GM12865 (cell line): Measurements from ENCODE around the gene FCSK.
A peak's percentile ranks its signal among the peaks of the same experiment; 100 is the strongest.

ENCODE experiments used
- DNase-seq: peaks from one replicate; pipeline ENCODE4 v3.0.0; 2010; ENCODE audit warnings: low read depth
- H3K4me3 ChIP-seq: 2 replicates; pipeline ENCODE4 v1.5.1; 2011; ENCODE audit warnings: mild to moderate bottlenecking, low read depth, low read length, control low read depth
- TF ChIP-seq, protein P1 (sequence below): IDR thresholded peaks from 2 replicates; pipeline ENCODE4 v1.5.1; 2011; ENCODE audit warnings: low read length, control low read depth, low read depth, inconsistent platforms; ENCODE audit not compliant: insufficient read depth; ENCODE audit errors: missing control alignments

Gene FCSK

DNA sequence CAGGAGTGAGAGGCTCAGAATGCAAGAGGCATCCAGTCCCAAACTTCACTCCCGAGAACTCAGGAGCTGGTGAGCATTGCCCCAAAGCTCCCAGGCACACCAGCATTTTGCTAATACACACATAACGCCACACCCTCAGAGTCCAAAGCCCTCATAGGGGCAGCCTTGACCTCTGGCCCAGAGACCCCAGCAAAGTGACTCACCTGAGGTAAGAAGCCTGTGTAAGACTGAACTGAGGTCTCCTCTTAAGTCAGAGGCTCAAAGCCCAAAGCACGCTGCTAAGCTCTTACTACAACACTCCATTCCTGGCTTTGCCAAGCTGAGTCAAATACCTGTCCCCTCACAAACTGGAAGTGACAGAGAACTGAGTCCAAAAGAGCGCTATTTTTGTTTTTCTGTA lies 31.9 kb upstream of the FCSK start:
- no peak for DNase-seq
- H3K4me3 ChIP-seq = no peak overlapping the region
- TF ChIP-seq, protein P1, sequence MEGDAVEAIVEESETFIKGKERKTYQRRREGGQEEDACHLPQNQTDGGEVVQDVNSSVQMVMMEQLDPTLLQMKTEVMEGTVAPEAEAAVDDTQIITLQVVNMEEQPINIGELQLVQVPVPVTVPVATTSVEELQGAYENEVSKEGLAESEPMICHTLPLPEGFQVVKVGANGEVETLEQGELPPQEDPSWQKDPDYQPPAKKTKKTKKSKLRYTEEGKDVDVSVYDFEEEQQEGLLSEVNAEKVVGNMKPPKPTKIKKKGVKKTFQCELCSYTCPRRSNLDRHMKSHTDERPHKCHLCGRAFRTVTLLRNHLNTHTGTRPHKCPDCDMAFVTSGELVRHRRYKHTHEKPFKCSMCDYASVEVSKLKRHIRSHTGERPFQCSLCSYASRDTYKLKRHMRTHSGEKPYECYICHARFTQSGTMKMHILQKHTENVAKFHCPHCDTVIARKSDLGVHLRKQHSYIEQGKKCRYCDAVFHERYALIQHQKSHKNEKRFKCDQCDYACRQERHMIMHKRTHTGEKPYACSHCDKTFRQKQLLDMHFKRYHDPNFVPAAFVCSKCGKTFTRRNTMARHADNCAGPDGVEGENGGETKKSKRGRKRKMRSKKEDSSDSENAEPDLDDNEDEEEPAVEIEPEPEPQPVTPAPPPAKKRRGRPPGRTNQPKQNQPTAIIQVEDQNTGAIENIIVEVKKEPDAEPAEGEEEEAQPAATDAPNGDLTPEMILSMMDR = no peak

GRCh38 chr16:70427786-70428177 lies 26.6 kb upstream of the FCSK start:
- no peak for DNase-seq
- TF ChIP-seq, protein P1 = no peak
- H3K4me3 ChIP-seq = peak overlapping the region; percentile 25; the same call in 1 of the 2 replicates

DNA sequence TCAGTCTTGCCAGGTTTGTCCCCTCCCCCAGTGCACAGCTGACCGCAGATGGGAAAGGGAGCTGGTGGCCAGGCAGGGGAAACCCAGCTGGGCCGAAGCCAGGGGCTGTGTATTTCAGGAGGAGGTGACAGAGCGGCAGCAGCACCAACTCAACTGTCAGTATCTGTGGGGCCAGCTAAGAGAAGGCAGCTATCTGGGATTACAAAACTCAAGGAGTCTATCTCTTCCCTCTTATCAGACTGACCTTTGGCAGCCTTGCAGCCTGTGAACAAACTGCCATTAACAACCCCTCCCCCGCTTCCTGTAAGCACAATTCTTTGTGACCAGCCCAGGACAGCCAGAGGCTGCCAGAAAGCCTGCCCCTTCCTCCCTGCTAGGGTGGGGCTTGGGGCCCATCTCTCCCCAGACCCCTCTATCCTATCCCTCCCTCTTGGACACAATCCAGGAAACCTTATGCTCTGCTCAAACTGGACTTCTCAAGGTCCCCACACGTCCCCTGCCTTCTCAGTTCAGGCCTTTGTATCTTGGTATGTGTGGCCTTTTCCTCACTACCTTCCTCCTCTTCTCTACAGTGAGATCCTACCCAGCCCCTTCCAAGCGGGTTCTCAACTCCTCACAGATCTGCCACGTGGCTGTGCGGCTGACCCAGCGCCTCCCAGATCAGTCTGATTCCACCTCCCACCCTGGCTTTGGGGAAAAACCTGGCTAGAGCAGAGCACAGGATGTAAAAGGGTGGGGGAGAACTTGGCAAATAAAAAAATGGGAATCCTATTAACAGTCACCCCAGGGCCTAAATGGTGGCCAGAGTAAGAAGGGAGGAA lies 26.0 kb upstream of the FCSK start:
- peak overlapping the region; percentile 25 for H3K4me3 ChIP-seq
- DNase-seq = peak; percentile 93
- TF ChIP-seq, protein P1 = no peak

GRCh38 chr16:70429888-70430666 lies 24.3 kb upstream of the FCSK start:
- H3K4me3 ChIP-seq = peak overlapping the region; percentile 23

GRCh38 chr16:70430667-70431536 lies 23.5 kb upstream of the FCSK start:
- peak overlapping the region; percentile 25 for H3K4me3 ChIP-seq
- DNase-seq = peak; percentile 97
- TF ChIP-seq, protein P1 = no peak

More at GRCh38 chr16:70429888-70430666, 24.3 kb upstream of the FCSK start:
- TF ChIP-seq, protein P1 = no peak
- DNase-seq = peak; percentile 72

DNA sequence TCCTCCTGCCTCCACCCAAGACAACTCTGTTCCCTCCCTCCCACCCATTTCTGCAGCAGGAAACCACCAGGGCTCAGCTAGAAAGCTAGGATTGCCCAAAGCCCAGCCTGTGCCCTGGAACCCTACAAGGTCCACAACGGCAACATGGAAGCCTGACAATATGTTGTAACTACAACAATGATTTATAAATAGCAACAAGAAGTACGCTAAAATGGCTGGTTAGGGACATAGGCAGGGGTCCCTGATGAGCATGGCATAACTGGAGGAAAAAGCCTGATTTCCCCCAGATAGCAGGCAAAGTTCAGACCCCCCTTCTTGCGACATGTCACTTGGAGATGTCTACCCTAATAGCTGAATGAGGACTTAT lies 22.1 kb upstream of the FCSK start:
- DNase-seq = no peak
- H3K4me3 ChIP-seq = peak overlapping the region; percentile 36
- TF ChIP-seq, protein P1 = no peak
